Vagina (tissue), 2 donors: Measurements from ENCODE around the gene MCTP2. TPM values are rescaled to one million over a fixed set of nuclear protein-coding genes. Genes with fewer than 3 reads are reported as not detected.
"Not testable (repeated sequence)": the region's sequence is repeated elsewhere in the genome, so short reads cannot be mapped to it uniquely, and the experiment has no call there.

Experiments used
- DNase-seq, 2 donors: peaks; one replicate each; pipeline ENCODE4 v3.0.0-alpha.2; 2017; ENCODE audit errors: extremely low spot score in 2 of 2
- H3K27ac ChIP-seq: fragments of 200-600 bp; sonication (generic); one replicate; pipeline ENCODE4 v1.5.1; 2019
- H3K27me3 ChIP-seq: fragments of 200-600 bp; sonication (generic); one replicate; pipeline ENCODE4 v1.5.1; 2019
- H3K36me3 ChIP-seq, 2 donors: fragments of 200-600 bp; sonication (generic); one replicate each; pipeline ENCODE4 v1.5.1; 2017 to 2019
- H3K4me1 ChIP-seq: fragments of 200-600 bp; sonication (generic); one replicate; pipeline ENCODE4 v1.5.1; 2019
- H3K4me3 ChIP-seq, 2 donors: fragments of 200-600 bp; sonication (generic); 1 replicate in 1 of 2; 2 replicates in 1 of 2; pipeline ENCODE4 v1.5.1; 2016 to 2019
- H3K9me3 ChIP-seq: fragments of 200-600 bp; sonication (generic); one replicate; pipeline ENCODE4 v1.5.1; 2019
- POLR2A ChIP-seq, 2 donors: fragments of 450-650 bp; IDR thresholded peaks; one replicate each; pipeline ENCODE4 v1.6.1; 2017; ENCODE audit warnings: antibody characterized with exemption in 2 of 2, mild to moderate bottlenecking in 2 of 2, moderate library complexity in 2 of 2
- POLR2AphosphoS5 ChIP-seq, 2 donors: sonication (generic); formaldehyde crosslinking; IDR thresholded peaks; one replicate each; pipeline ENCODE4 v1.9.0; 2017; ENCODE audit warnings: antibody characterized with exemption in 2 of 2, mild to moderate bottlenecking in 2 of 2, low read depth in 1 of 2; ENCODE audit not compliant: insufficient read depth in 1 of 2
- intact Hi-C: fragments of 100-400 bp; cut with DNase I; formaldehyde crosslinking; loops from one replicate; pipeline ENCODE4 v1.15.1; 2023
- total RNA-seq: library from RNA; depleted of rRNA; stranded (reverse); fragments of >200 nt; gene quantifications from one replicate; pipeline ENCODE4 v1.2.3, GENCODE V29; 2016
- TF ChIP-seq, protein P1 (sequence below), 3 experiments: fragments of 450-650 bp in 2 of 3; fragments of 200-600 bp in 1 of 3; sonication (generic) in 1 of 3; IDR thresholded peaks; one replicate each; pipeline ENCODE4 v1.5.1; 2017 to 2019; ENCODE audit warnings: antibody characterized with exemption in 3 of 3, mild to moderate bottlenecking in 2 of 3, moderate library complexity in 2 of 3

Gene MCTP2
- total RNA-seq, 1 donor from 2014 or later, result 21.1 TPM

DNA sequence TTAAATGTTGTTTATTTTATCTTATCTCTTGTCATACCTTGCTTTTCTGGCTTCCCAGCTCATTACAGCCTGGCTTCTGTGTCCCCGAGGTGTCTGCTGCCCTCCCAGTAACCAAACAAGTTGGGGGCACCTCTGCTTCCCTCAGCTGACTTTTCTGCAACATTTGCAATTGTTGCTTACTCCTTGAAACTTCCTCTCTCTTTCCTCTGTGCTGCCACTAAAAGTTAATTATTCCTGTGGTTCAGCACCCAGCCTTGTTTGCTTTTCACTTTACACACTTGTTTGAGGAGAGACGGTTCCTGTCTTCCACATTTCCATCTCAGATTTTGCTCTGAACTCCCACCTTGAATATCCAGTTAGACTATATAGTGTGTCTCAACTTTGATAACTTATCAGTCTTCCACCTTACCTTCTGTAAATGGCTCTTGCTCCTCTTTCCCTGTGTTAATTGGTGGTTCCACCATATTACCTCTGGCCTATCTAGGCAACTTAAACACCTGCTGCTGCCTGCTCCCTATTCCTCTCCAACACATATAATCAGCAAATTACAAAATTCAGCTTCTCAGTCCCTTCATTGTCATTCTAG lies 21.6 kb downstream of the MCTP2 start:
- TF ChIP-seq, protein P1, sequence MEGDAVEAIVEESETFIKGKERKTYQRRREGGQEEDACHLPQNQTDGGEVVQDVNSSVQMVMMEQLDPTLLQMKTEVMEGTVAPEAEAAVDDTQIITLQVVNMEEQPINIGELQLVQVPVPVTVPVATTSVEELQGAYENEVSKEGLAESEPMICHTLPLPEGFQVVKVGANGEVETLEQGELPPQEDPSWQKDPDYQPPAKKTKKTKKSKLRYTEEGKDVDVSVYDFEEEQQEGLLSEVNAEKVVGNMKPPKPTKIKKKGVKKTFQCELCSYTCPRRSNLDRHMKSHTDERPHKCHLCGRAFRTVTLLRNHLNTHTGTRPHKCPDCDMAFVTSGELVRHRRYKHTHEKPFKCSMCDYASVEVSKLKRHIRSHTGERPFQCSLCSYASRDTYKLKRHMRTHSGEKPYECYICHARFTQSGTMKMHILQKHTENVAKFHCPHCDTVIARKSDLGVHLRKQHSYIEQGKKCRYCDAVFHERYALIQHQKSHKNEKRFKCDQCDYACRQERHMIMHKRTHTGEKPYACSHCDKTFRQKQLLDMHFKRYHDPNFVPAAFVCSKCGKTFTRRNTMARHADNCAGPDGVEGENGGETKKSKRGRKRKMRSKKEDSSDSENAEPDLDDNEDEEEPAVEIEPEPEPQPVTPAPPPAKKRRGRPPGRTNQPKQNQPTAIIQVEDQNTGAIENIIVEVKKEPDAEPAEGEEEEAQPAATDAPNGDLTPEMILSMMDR (IDR thresholded peaks at IDR 0.05), result no peak
- no peak for TF ChIP-seq POLR2A (IDR thresholded peaks at IDR 0.05)
- TF ChIP-seq POLR2AphosphoS5 (IDR thresholded peaks at IDR 0.05; ENCODE audit: insufficient read depth in 1 of 2, low read depth in 1 of 2), result no peak
- H3K4me1 ChIP-seq, result no peaks in the 10 kb centered on the region
- no peak for DNase-seq
- H3K27me3 ChIP-seq, result no peaks in the 10 kb centered on the region
- no peak overlapping the region for H3K4me3 ChIP-seq
- intact Hi-C loops, result no loop called here
- no peak overlapping the region for H3K27ac ChIP-seq
- no peaks in the 10 kb centered on the region for H3K36me3 ChIP-seq
- no peaks in the 10 kb centered on the region for H3K9me3 ChIP-seq

DNA sequence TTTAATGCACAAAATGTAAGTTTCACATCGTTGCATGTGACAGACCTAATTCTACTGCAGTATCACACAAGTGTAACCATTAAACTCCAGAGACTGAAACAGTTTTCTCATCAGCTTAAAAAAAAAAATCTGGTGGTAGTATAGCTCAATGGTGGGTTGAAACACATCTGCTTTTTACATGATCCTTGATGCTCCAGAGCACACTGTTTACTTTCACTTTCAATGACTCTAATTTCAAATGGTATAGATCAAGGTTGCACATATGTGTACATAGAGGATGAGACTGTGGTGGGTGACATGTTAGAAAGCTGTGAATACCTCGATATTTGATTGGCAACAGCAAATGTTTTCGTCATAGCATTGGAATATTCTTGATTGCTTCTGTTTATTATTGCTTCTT lies 22.4 kb downstream of the MCTP2 start:
- no peaks in the 10 kb centered on the region for H3K4me1 ChIP-seq
- intact Hi-C loops, result no loop called here

DNA sequence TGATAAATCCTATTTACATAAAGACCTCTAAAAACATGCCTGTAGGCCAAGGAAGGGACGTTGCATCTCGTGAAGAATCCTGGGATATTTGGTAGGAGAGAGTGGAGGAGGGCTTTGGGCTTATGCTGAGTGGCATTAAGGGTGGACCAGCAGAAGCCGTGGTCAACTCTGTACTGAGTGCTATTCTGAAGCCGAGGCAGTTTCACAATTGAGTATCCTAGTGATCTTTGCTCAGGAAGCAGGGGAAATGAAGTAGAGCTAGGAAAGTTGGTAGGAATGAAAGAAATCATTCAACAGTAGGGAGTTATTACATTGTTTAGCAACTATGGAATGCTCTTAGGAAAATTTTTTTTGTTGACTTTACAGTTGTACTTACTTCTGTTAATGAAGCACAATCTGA lies 24.2 kb downstream of the MCTP2 start:
- no peak overlapping the region for H3K4me3 ChIP-seq

More for the DNA sequence above, 22.4 kb downstream of the MCTP2 start:
- no peak for DNase-seq
- Histone ChIP-seq H3K4me3 (no peak overlapping the region), H3K27ac (no peak overlapping the region), H3K36me3 (no peaks in the 10 kb centered on the region), H3K27me3 (no peaks in the 10 kb centered on the region), H3K9me3 (no peaks in the 10 kb centered on the region)
- TF ChIP-seq POLR2A (IDR thresholded peaks at IDR 0.05), result no peak
- TF ChIP-seq, protein P1 (IDR thresholded peaks at IDR 0.05), result no peak
- no peak for TF ChIP-seq POLR2AphosphoS5 (IDR thresholded peaks at IDR 0.05; ENCODE audit: insufficient read depth in 1 of 2, low read depth in 1 of 2)

DNA sequence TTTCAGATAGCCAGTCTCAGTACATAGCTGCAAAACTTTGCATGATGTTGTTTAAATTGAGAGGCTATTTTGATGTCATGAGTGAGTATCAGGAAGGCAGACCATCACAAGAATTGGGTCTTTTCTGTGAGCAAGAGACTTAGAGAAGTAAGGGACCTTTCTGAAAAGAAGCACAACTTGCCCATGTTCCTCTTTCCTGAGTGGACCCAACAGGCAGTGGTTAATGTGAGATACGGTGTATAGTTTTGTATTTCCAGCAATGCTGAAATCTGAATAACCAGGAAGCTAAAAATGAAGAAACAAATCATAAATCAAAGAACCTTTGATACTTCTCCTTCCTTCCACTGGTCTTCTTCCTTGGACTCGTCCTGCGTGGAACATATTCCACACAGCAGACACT lies 25.1 kb downstream of the MCTP2 start:
- TF ChIP-seq POLR2AphosphoS5 (IDR thresholded peaks at IDR 0.05; ENCODE audit: insufficient read depth in 1 of 2, low read depth in 1 of 2) (no peak), POLR2A (IDR thresholded peaks at IDR 0.05) (no peak)
- TF ChIP-seq, protein P1 (IDR thresholded peaks at IDR 0.05), result no peak
- intact Hi-C loops, result no loop called here
- Histone ChIP-seq H3K4me1 (no peaks in the 10 kb centered on the region), H3K27ac (no peak overlapping the region), H3K27me3 (no peaks in the 10 kb centered on the region), H3K36me3 (no peaks in the 10 kb centered on the region), H3K4me3 (no peak overlapping the region), H3K9me3 (no peaks in the 10 kb centered on the region)
- DNase-seq, result no peak

More for the DNA sequence above, 24.2 kb downstream of the MCTP2 start:
- H3K4me1 ChIP-seq, result no peaks in the 10 kb centered on the region
- no peaks in the 10 kb centered on the region for H3K36me3 ChIP-seq
- intact Hi-C loops, result no loop called here
- DNase-seq, result no peak
- no peaks in the 10 kb centered on the region for H3K27me3 ChIP-seq
- TF ChIP-seq POLR2AphosphoS5 (IDR thresholded peaks at IDR 0.05; ENCODE audit: insufficient read depth in 1 of 2, low read depth in 1 of 2) (no peak), POLR2A (IDR thresholded peaks at IDR 0.05) (no peak)
- TF ChIP-seq, protein P1 (IDR thresholded peaks at IDR 0.05), result no peak
- no peak overlapping the region for H3K27ac ChIP-seq
- no peaks in the 10 kb centered on the region for H3K9me3 ChIP-seq

DNA sequence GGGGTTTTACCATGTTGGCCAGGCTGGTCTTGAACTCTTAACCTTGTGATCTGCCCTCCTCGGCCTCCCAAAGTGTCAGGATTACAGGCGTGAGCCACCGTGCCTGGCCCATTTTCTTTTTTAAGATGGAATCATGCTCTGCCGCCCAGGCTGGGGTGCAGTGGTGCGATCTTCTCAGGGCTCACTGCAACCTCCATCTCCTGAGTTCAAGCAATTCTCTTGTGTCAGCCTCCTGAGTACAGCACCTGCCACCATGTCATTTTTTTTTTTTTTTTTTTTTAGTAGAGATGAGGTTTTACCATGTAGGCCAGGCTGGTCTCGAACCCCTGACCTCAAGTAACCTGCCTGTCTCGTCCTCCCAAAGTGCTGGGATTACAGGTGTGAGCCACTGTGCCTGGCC lies 26.4 kb downstream of the MCTP2 start:
- H3K4me3 ChIP-seq, H3K27me3 ChIP-seq, H3K36me3 ChIP-seq, intact Hi-C loops, DNase-seq, H3K9me3 ChIP-seq, H3K4me1 ChIP-seq, H3K27ac ChIP-seq: not testable (repeated sequence)
